GM21576 (cell line): ENCODE measurements around the gene PANK3.
"Not testable (repeated sequence)": the region's sequence is repeated elsewhere in the genome, so short reads cannot be mapped to it uniquely, and the experiment has no call there.

Experiments used
- ATAC-seq: cut with Tn5 transposase; IDR thresholded peaks from one replicate; pipeline ENCODE4 v1.9.1; 2021; ENCODE audit warnings: mild to moderate bottlenecking, moderate library complexity; ENCODE audit not compliant: unreplicated experiment

Gene PANK3

DNA sequence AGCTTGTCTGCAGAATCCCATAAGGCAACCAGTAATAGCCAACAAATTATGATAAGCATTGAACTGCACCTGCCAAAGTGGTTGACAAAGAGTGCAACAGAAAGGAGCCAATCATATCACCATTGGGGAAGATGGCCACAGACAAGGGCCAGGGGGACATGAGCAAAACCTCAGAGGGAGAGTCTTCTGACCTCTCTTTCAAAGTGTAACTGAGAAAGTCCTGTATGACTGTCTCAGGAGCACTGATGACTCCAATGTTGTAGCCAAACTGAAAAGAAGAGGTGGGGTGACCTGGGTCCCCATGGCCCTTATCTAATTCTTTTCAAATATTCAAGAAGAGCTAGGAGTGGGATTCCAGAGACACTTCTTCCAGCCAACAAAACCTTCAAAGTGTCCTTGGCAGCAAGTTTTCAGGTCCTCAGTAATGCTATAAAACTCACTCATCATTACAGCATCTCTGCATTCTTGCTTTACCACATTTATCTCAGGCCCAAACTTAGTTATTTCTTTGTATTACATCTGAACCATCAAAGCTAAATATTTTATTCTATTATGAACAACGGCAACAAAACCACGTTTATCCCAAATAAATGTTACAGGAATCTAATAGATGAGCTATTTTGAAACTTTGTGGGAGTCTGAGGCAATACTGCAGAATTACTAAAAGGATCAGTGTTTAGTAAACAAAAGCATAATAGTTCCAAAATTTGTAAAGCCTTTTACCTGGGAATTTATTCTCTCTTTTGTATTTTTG, 25.6 kb downstream of the PANK3 start:
- ATAC-seq: no peak

DNA sequence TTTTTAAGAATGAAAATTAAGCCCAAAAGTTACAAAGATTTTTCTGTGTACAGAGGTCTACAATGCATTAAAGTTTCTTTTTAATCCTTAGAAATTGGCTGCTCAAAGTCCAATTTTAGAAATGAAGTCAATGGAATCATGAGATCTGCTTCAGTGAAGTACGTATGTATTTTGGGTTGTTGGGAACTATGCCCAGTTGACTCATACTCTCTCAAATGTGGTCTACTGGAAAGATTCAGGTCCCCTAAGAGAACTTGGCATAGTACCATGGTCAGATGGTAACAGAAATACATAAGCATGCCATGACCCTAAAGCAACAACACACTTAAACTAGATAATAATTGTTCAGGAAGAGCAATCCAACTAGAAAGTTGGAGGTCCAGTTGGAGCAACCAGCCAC, 27.0 kb downstream of the PANK3 start:
- ATAC-seq: no peak

DNA sequence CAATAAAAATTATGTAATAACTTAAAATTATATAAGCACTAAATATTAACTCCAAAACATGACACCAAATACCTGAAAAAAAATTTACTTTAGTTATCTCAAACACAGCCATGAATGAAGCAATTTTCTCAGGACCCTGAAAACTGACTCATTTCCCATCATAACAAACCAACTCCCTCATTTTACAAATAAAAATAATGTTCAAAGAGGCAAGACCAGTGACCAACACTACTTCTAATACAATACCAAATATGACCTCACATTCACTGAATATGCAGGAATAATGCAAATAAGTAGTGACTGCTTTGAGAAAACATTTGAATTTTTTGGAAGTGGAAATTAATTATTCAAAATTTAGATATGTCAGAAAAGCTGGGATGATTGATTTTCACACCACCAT, 28.5 kb downstream of the PANK3 start:
- ATAC-seq: no peak

DNA sequence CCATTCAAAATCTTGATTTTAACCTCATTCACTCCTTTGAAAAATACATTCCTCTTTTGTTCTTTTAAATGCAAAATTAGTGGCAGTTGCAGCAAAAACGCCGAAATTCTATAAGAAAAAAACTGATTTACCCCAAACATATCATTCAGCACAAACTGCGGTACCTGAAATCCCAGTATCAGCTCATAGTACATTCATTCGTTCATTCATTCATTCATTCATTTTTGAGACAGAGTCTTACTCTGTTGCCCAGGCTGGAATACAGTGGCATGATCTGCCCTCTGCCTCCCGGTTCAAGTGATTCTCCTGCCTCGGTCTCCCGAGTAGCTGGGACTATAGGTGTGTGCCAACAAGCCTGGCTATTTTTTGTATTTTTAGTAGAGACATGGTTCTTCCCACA, 29.6 kb downstream of the PANK3 start:
- ATAC-seq: no peak

DNA sequence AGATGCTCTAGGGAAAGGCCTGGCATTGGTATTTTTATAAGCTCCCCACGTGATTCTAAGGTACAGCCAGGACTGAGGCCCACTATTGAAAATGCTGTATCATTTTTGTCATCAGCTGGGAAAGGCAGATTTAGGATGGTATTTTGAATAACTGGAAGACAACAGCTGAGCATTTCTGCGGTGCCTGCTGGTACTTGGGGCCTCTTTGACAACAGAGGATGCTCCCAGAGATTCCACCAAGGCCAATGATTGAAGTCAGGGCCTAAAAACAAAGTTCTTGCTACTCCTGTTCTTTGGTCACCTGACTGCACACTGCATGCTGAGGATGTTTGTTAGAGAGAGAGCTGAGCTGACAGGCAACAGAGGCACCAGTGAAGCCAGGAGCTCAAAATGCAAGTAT, 42.0 kb downstream of the PANK3 start:
- no peak for ATAC-seq

DNA sequence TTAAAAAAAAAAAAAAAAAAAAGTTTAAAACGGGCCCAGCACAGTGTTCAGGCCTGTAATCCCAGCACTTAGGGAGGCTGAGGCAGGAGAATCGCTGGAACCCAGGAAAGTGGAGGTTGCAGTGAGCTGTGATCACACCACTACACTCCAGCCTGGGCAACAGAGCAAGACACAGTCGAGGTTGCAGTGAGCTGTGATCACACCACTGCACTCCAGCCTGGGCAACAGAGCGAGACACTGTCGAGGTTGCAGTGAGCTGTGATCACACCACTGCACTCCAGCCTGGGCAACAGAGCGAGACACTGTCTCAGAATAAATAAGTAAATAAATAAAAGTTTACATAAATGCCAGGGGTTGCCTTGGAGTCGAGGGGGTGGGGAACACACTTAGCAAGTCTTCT, 44.8 kb downstream of the PANK3 start:
- not testable (repeated sequence) for ATAC-seq

DNA sequence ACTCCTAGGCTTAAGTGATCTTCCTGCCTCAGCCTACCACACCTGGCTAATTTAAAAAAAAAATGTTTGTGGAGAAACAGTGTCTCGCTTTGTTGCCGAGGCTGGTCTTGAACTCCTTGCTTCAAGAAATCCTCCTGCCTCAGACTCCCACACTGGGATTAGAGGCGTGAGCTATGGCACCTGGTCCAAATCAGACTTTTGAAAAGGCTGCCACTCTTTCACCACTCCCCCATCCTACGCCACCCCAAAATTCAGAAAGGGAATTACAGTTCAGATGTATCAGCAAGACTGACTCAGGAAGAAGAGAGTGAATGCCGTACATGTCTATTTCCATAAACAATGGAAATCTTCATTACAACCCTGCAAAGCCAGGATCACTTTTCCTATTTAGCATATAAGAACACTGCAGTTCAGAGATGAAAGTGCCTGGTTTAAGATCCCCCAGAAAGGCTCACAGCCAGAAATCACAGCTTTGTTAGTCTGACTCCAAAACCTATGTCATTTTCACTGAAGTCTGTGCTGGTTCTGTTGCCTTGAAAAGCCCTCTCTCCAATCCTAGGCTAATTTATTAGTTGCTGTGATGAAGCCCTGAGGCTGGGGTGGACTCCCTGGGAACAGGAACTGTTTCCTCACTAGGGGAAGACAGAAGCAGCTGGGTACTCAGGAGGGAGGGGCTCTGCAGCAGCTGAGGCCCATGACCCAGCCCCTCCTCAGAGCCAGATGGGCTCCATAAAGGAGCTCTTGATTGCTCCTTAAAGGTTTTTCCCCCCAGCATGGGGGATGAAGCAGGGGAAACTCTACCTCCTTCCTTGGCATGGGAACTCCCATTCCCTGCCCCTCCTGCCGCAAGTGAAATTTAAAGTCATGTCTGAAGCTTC, 46.9 kb downstream of the PANK3 start:
- ATAC-seq: no peak

DNA sequence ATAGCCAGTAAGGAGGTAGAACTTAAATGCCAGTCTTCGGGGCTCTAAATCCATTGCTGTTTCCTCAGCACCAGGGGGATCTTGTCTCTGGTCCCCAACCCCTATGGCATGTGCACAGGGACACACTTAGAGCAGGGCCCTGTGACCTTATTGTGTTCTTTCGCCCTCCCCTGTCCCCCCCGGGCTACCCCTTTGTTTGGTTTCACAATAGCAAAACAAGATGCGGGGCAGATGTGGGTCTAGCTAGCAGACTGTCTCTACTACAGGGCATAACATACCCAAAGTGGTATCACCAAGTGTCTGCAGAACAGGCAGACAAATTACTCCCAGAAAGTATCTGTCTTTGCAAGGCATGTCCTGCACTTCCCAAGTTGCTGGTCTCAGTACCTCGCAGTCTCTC, 48.0 kb downstream of the PANK3 start:
- no peak for ATAC-seq

DNA sequence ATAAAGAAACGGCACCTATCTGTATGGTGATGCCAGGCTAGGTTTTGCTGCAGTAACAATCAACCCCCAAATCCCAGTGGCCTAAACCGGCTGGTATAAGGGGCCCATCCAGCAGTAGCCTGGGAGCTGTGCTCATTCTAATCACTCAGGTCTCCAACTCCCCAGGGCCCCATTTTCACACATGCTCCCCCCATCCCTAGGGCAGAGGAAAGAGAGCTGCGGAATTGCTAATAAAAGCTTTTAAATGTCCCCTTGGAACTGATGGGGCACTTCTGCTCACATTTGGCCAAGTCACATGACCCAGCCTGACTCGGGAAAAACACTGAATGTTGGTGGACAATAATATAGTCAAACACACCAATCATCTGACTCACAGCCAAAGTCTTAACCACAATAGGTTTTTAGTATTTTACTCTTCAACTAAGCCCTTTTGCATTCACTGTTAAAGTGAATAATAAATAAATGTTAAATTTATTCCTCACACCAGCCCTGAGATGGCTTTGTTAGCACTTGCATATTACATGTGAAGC, 48.5 kb downstream of the PANK3 start:
- ATAC-seq: no peak

DNA sequence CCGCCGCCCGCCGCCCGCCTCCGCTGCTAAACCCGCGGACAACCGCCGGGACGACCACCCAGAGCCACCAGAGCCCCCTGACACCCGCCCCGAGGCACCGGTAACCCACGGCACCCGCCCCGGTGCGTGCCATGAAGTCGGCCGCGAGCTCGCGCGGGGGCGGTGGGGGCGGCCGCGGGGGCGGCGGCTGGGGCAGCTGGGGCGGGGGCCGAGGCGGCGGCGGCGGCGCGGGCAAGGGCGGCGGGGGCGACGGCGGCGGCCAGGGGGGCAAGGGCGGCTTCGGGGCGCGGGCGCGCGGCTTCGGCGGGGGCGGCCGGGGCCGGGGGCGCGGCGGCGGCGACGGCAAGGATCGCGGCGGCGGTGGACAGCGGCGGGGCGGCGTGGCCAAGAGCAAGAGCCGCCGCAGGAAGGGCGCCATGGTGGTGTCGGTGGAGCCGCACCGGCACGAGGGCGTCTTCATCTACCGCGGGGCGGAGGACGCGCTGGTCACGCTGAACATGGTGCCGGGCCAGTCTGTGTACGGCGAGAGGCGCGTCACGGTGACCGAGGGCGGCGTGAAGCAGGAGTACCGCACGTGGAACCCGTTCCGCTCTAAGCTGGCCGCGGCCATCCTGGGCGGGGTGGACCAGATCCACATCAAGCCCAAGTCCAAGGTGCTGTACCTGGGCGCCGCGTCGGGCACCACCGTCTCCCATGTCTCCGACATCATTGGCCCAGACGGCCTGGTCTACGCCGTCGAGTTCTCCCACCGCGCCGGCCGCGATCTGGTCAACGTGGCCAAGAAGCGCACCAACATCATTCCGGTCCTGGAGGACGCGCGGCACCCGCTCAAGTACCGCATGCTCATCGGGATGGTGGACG, 49.6 kb downstream of the PANK3 start:
- no peak for ATAC-seq

DNA sequence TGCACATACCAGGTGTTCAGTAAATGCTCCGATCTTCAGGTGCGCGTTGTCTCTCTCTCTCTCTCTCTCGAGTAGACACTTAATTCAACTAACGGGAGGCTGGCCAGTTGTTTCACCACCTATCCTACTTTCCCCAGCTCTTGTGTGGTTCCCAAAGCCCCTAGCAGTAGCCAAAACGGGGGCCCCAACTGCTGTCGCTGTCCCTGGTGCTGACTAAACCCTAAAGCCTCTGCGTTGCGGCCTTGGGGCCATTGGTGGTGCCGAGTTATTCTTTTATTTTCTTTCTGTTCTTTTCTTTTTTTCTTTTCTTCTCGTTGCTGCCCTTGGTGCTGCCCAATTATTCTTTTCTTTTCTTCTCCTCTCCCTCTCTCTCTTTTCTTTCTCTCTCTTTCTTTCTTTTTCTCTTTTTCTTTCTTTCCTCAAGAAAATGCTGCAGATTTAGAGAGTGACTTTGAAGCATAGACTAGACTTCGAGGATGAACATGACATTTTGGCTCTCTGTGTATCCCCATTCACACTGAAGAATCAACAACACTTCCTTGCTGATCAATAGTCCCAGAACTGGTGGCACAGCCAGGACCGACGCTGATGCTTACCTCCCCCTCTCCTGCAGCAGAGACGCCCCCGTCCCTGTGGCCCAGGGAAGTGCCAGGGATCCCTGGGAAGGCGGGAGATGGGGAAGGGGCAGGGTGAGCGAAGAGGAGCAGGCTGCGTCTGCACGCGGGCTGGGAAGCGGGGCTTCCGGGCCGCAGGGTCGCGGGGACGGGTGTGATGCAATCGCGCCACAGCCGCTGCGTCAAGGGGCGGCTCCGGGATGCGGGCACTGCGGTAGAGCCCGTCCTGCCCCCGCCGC, 50.4 kb downstream of the PANK3 start, which contains the start of gene FBLL1:
FBLL1 (plus strand) TSS at position 785 of the 853 bp plus-strand sequence. CDS start 200 bp downstream, outside the sequence.
- no peak for ATAC-seq

DNA sequence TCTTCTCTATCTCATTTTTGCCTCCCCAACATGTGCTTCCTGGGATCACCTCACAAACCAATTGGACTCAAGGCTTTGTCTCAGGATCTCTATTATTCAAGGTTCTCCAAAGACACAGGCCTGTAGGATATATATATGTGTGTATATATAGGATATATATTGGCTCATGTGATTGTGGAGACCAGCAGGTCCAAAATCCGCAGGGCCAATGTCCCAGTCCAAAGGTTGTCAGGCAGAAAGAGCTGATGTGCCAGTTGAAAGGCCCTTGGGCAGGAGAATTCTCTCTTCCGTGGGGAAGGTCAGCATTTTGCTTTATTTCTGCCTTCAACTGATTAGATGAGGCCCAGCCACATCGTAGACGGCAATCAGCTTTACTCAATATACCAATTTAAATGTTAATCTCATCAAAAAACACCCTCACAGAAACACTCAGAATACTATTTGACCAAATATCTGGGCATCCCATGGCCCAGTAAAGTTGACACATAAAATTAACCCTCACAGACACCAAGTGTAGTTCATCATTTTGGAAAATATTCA, 51.3 kb downstream of the PANK3 start:
- no peak for ATAC-seq

DNA sequence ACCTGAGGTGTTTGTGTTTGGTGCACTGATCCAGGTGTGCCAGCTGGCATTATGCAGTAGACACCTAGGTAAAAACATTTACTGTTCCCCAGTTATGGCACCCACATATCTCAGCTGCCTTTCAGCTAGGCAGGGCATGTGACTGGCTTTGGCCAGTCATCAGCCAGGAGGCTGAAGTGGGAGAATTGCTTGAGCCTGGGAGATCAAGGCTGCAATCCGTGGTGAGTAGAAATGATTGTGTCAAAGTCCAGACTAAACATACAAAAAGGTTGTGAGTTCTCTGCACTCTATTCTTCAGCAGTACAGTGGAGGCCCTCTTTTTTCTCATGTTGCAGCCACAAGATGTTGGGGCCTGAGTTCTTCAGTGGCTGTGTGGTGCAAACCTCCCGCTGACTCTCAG, 53.3 kb downstream of the PANK3 start:
- ATAC-seq: no peak

DNA sequence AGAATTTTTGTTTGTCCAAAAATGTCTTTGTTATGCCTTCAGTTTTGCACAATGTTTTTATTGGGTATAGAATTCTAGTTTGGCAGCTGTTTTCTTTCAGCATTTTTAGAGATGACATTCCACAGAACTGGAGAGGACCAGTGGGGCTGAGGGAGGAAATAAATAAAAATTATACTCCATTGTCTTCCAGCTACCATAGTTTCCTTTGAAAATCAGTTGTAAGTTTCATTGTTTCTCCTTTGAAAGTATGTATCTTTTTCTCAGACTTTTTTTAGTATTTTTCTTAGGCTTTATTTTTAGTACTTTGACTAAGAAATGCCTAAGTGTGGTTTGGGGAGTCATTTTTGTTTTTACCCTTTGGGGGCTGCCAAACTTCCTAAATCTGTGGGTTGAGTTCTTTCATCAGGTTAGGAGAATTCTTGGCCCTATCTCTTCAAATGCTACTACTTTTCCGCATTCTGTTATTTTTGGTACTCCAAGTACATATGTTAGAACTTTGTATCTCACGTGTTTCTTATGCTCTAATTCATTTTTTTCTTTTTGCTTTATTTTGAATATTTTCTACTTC, 65.2 kb downstream of the PANK3 start:
- no peak for ATAC-seq

DNA sequence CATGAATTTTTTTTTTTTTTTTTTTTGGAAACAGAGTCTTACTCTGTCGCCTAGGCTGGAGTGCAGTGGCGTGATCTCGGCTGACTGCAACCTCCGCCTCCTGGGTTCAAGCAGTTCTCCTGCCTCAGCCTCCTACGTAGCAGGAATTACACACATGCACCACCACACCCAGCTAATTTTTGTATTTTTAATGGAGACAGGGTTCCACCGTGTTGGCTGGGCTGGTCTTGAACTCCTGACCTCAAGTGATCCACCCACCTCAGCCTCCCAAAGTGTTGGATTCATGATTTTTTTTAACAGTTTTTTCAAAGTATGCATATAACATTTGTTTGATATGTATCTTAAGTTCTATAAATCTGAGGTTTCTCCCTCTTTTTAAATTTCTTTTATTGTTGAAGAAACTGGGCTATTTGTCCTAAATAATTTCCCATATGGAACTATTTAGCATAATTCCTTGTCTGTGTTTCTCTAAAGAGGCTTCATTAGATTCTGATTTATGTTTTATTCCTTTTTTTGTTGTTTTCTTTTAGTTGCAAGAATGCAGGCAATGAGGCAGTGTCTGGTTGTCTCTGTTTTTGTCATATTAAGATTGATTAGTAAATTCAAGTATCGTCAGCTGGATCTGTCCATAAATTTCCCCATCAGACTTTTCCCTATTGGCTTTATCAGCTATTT, 76.5 kb downstream of the PANK3 start:
- no peak for ATAC-seq
